MM.1S (cell line): Measurements from ENCODE around the gene PIP.

Source experiments
- DNase-seq: peaks from one replicate; pipeline ENCODE4 v3.0.0-alpha.2; 2015
- H2AFZ ChIP-seq: fragments of 300-600 bp; sonication (generic); 2 replicates; pipeline ENCODE4 v1.6.0; 2016; ENCODE audit warnings: antibody characterized with exemption, low read length
- H3F3A ChIP-seq: fragments of 300-600 bp; sonication (generic); 2 replicates; pipeline ENCODE4 v1.6.1; 2016; ENCODE audit warnings: mild to moderate bottlenecking, antibody characterized with exemption, low read length, moderate library complexity, mixed read lengths; ENCODE audit not compliant: insufficient read depth
- H3K27ac ChIP-seq: fragments of 300-600 bp; sonication (generic); 2 replicates; pipeline ENCODE4 v1.5.1; 2016; ENCODE audit warnings: mild to moderate bottlenecking, low read length
- H3K27me3 ChIP-seq: fragments of 300-600 bp; sonication (generic); replicated peaks from 2 replicates; pipeline ENCODE4 v1.6.0; 2016; ENCODE audit warnings: low read length; ENCODE audit not compliant: insufficient read depth
- H3K36me3 ChIP-seq: fragments of 300-600 bp; sonication (generic); replicated peaks from 2 replicates; pipeline ENCODE4 v1.6.1; 2016; ENCODE audit warnings: mild to moderate bottlenecking, low read length, mixed read lengths; ENCODE audit not compliant: insufficient read depth
- H3K4me1 ChIP-seq: fragments of 300-600 bp; sonication (generic); 2 replicates; pipeline ENCODE4 v1.6.1; 2016; ENCODE audit warnings: low read length, mixed read lengths
- H3K4me2 ChIP-seq: fragments of 300-600 bp; sonication (generic); 2 replicates; pipeline ENCODE4 v1.6.0; 2016; ENCODE audit warnings: low read depth, low read length
- H3K4me3 ChIP-seq: fragments of 300-600 bp; sonication (generic); 2 replicates; pipeline ENCODE4 v1.5.1; 2016; ENCODE audit warnings: low read length, mixed read lengths
- H3K79me2 ChIP-seq: fragments of 300-600 bp; sonication (generic); 2 replicates; pipeline ENCODE4 v1.6.1; 2016; ENCODE audit warnings: mixed run types, low read length, mixed read lengths
- H3K9ac ChIP-seq: fragments of 300-600 bp; sonication (generic); 2 replicates; pipeline ENCODE4 v1.6.1; 2016; ENCODE audit warnings: low read length, mixed read lengths
- H3K9me2 ChIP-seq: fragments of 300-600 bp; sonication (generic); replicated peaks from 2 replicates; pipeline ENCODE4 v1.6.1; 2016; ENCODE audit warnings: mild to moderate bottlenecking, low read length, mixed read lengths; ENCODE audit not compliant: insufficient read depth
- H3K9me3 ChIP-seq: fragments of 300-600 bp; sonication (generic); replicated peaks from 2 replicates; pipeline ENCODE4 v1.6.1; 2016; ENCODE audit warnings: mild to moderate bottlenecking, low read length, mixed read lengths; ENCODE audit not compliant: insufficient read depth
- H4K20me1 ChIP-seq: fragments of 300-600 bp; sonication (generic); 2 replicates; pipeline ENCODE4 v1.6.1; 2016; ENCODE audit warnings: mild to moderate bottlenecking, low read length, moderate library complexity, mixed read lengths; ENCODE audit not compliant: insufficient read depth
- CTCF ChIP-seq: fragments of 300-600 bp; sonication (generic); IDR thresholded peaks from 2 replicates; pipeline ENCODE4 v1.5.1; 2016; ENCODE audit warnings: antibody characterized with exemption, low read length, mixed read lengths
- EZH2 ChIP-seq: fragments of 300-600 bp; sonication (generic); optimal IDR thresholded peaks from 2 replicates; pipeline ENCODE3; 2017; ENCODE audit warnings: low read depth, mild to moderate bottlenecking, antibody characterized with exemption, low read length, mixed read lengths
- EZH2phosphoT487 ChIP-seq: fragments of 300-600 bp; sonication (generic); IDR thresholded peaks from 2 replicates; pipeline ENCODE4 v1.6.1; 2018; ENCODE audit warnings: antibody characterized with exemption, low read length

The PIP gene

GRCh38 chr7:143129477-143129876 is 2.4 kb upstream of the PIP start:
- DNase-seq: no peak
- H3K36me3 ChIP-seq: no peaks in the 10 kb centered on the region
- H2AFZ ChIP-seq: no peak overlapping the region

GRCh38 chr7:143130541-143130940 is 1.3 kb upstream of the PIP start:
- TF ChIP-seq EZH2phosphoT487 (no peak), EZH2 (no peak), CTCF (no peak)
- DNase-seq: no peak
- Histone ChIP-seq H3K27ac (no peak overlapping the region), H3K27me3 (no peaks in the 10 kb centered on the region), H3K4me3 (no peak overlapping the region), H2AFZ (no peak overlapping the region), H3K4me1 (no peaks in the 10 kb centered on the region), H3K9ac (no peak overlapping the region), H3K9me3 (no peaks in the 10 kb centered on the region), H4K20me1 (no peaks in the 10 kb centered on the region), H3K79me2 (no peaks in the 10 kb centered on the region), H3K4me2 (no peak overlapping the region), H3K36me3 (no peaks in the 10 kb centered on the region), H3F3A (no peaks in the 10 kb centered on the region), H3K9me2 (no peaks in the 10 kb centered on the region)

More at GRCh38 chr7:143129477-143129876, 2.4 kb upstream of the PIP start:
- H3K4me2 ChIP-seq: no peak overlapping the region
- no peaks in the 10 kb centered on the region for H3K79me2 ChIP-seq
- H3K9me2 ChIP-seq: no peaks in the 10 kb centered on the region
- no peak overlapping the region for H3K4me3 ChIP-seq
- H3F3A ChIP-seq: no peaks in the 10 kb centered on the region
- H3K9ac ChIP-seq: no peak overlapping the region
- H4K20me1 ChIP-seq: no peaks in the 10 kb centered on the region
- no peaks in the 10 kb centered on the region for H3K4me1 ChIP-seq
- no peak overlapping the region for H3K27ac ChIP-seq
- TF ChIP-seq EZH2phosphoT487: no peak
- TF ChIP-seq CTCF: no peak
- TF ChIP-seq EZH2: no peak
- no peaks in the 10 kb centered on the region for H3K9me3 ChIP-seq
- no peaks in the 10 kb centered on the region for H3K27me3 ChIP-seq

GRCh38 chr7:143147070-143147469 is 15.2 kb downstream of the PIP start:
- H3K79me2 ChIP-seq: no peaks in the 10 kb centered on the region
- H3K4me2 ChIP-seq: no peak overlapping the region
- no peak for TF ChIP-seq EZH2
- no peak for TF ChIP-seq EZH2phosphoT487
- TF ChIP-seq CTCF: no peak
- H4K20me1 ChIP-seq: no peaks in the 10 kb centered on the region
- H3F3A ChIP-seq: no peaks in the 10 kb centered on the region
- H3K9me3 ChIP-seq: no peaks in the 10 kb centered on the region
- no peaks in the 10 kb centered on the region for H3K9me2 ChIP-seq
- H3K9ac ChIP-seq: no peak overlapping the region
- H3K4me1 ChIP-seq: 0 out of 2 replicates have a peak, but pooled peaks cover under 1% of the 10 kb centered on the region
- no peak for DNase-seq
- no peaks in the 10 kb centered on the region for H3K36me3 ChIP-seq
- H3K4me3 ChIP-seq: no peak overlapping the region
- H2AFZ ChIP-seq: no peak overlapping the region
- no peaks in the 10 kb centered on the region for H3K27me3 ChIP-seq
- H3K27ac ChIP-seq: no peak overlapping the region
